ENCODE measurements around the gene EPB41L2.

The EPB41L2 gene

GRCh38 chr6:131017962-131018361, 45.1 kb downstream of the EPB41L2 start:
- Histone ChIP-seq H2AFZ (no peak overlapping the region), H3K79me2 (no peaks in the 10 kb centered on the region), H3K9me3 (ENCODE audit: control insufficient read depth, low read length) (no peaks in the 10 kb centered on the region), H3K9ac (no peak overlapping the region), H3K4me2 (ENCODE audit: low read length) (no peak overlapping the region), H3K4me1 (peaks cover 7% of the 10 kb centered on the region), H3K27ac (no peak overlapping the region), H3K36me3 (ENCODE audit: control insufficient read depth, insufficient read depth, low read length) (no peaks in the 10 kb centered on the region), H3K27me3 (ENCODE audit: control insufficient read depth, insufficient read depth, low read length) (no peaks in the 10 kb centered on the region), H3K4me3 (ENCODE audit: low read depth, low read length) (no peak overlapping the region)
- TF ChIP-seq, protein P1, sequence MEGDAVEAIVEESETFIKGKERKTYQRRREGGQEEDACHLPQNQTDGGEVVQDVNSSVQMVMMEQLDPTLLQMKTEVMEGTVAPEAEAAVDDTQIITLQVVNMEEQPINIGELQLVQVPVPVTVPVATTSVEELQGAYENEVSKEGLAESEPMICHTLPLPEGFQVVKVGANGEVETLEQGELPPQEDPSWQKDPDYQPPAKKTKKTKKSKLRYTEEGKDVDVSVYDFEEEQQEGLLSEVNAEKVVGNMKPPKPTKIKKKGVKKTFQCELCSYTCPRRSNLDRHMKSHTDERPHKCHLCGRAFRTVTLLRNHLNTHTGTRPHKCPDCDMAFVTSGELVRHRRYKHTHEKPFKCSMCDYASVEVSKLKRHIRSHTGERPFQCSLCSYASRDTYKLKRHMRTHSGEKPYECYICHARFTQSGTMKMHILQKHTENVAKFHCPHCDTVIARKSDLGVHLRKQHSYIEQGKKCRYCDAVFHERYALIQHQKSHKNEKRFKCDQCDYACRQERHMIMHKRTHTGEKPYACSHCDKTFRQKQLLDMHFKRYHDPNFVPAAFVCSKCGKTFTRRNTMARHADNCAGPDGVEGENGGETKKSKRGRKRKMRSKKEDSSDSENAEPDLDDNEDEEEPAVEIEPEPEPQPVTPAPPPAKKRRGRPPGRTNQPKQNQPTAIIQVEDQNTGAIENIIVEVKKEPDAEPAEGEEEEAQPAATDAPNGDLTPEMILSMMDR (IDR thresholded peaks at IDR 0.05): no peak

- Histone ChIP-seq H3K4me2 (ENCODE audit: low read length) (no peak overlapping the region), H3K9me3 (ENCODE audit: control insufficient read depth, low read length) (no peaks in the 10 kb centered on the region), H3K27ac (no peak overlapping the region), H3K36me3 (ENCODE audit: control insufficient read depth, insufficient read depth, low read length) (no peaks in the 10 kb centered on the region), H3K4me3 (ENCODE audit: low read depth, low read length) (no peak overlapping the region), H3K79me2 (no peaks in the 10 kb centered on the region), H3K27me3 (ENCODE audit: control insufficient read depth, insufficient read depth, low read length) (no peaks in the 10 kb centered on the region), H3K4me1 (peaks cover 7% of the 10 kb centered on the region), H2AFZ (no peak overlapping the region), H3K9ac (no peak overlapping the region)
- TF ChIP-seq, protein P1 (IDR thresholded peaks at IDR 0.05): no peak
Measured at GRCh38 chr6:131015630-131016263, 47.3 kb downstream of the EPB41L2 start.

DNA sequence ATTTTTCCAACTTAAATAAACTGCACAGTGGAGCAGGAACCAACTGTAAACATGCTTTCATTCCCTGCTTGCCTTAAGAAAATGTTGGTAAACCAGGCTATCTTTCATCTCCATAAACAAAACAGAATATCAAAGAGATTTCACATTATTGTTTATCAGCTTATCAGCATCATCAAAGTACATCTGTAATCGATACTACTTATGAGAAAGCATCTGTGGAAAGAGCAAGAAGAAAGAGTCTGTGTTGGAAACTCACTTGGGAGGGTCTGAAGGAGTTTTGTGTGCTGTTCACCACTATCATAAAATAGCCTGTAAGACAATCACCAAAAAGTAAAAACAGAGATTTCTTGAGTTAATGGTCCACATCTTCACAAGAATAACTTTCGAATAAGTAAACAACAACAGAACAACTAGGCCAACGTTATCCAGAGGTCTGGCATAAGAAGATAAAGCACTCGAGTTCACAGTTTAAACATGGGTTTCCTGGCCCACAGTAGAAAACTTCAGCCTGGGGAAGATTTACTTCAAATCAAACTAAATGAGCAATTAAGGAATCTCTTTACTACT, 47.9 kb downstream of the EPB41L2 start:
- Histone ChIP-seq H3K4me3 (ENCODE audit: low read depth, low read length) (no peak overlapping the region), H3K9me3 (ENCODE audit: control insufficient read depth, low read length) (no peaks in the 10 kb centered on the region), H3K27ac (no peak overlapping the region), H3K9ac (no peak overlapping the region), H3K4me2 (ENCODE audit: low read length) (no peak overlapping the region), H3K79me2 (no peaks in the 10 kb centered on the region), H3K27me3 (ENCODE audit: control insufficient read depth, insufficient read depth, low read length) (no peaks in the 10 kb centered on the region), H3K36me3 (ENCODE audit: control insufficient read depth, insufficient read depth, low read length) (no peaks in the 10 kb centered on the region), H2AFZ (peak overlapping the region; percentile 9), H3K4me1 (peaks cover 7% of the 10 kb centered on the region)
- TF ChIP-seq, protein P1 (IDR thresholded peaks at IDR 0.05): no peak

DNA sequence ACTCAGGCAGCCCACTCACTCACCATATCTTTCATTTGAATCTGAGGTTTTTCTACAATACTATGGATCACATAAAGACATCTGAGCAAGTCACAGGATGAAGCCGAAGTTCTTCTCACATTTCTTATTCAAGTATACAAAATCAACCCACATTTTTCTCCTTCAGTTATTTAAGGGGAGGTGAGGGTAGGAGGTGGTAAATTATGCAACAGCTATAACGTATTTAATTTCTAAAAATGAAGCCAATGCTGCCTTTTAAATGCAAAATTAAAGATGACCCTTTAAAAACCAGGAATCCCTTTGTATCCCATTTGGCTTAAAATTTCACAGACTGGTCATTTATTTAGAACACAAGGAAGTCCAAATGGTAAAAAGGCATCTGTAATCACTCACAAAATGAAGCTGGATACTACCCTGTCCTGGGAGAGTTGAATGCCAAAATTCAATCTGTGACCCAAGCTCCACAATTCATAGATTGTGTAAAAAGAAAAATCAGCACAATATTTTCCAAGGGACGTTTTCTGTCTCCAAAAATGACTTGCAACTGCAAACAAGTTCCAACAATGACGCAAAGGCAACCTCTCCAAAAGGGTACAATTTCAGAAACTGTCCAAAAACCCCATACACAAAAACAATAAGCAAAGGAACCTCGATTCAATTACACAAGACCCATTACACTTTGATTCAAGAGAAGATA, 48.8 kb downstream of the EPB41L2 start:
- H3K9ac ChIP-seq: no peak overlapping the region
- peaks cover 7% of the 10 kb centered on the region for H3K4me1 ChIP-seq
- no peaks in the 10 kb centered on the region for H3K9me3 ChIP-seq (ENCODE audit: control insufficient read depth, low read length)
- no peaks in the 10 kb centered on the region for H3K79me2 ChIP-seq
- H3K36me3 ChIP-seq (ENCODE audit: control insufficient read depth, insufficient read depth, low read length): no peaks in the 10 kb centered on the region
- H3K4me3 ChIP-seq (ENCODE audit: low read depth, low read length): no peak overlapping the region
- H3K27ac ChIP-seq: no peak overlapping the region
- TF ChIP-seq, protein P1 (IDR thresholded peaks at IDR 0.05): no peak
- H2AFZ ChIP-seq: no peak overlapping the region
- H3K27me3 ChIP-seq (ENCODE audit: control insufficient read depth, insufficient read depth, low read length): no peaks in the 10 kb centered on the region
- no peak overlapping the region for H3K4me2 ChIP-seq (ENCODE audit: low read length)
